Smooth muscle cell (in vitro differentiated cells): ENCODE measurements around the gene PSD. TPM values are rescaled to one million over a fixed set of nuclear protein-coding genes. Genes with fewer than 3 reads are reported as not detected.
A peak's percentile ranks its signal among the peaks of the same experiment; 100 is the strongest.

Experiments
- DNase-seq: peaks from one replicate; lab custom pipeline; 2025; ENCODE audit not compliant: unreplicated experiment; lab: John Stamatoyannopoulos, UW
- H2AFZ ChIP-seq: fragments of 200-600 bp; sonication (generic); 2 replicates; pipeline ENCODE4 v1.6.0; 2016; ENCODE audit warnings: antibody characterized with exemption, low read depth, mild to moderate bottlenecking
- H3F3A ChIP-seq: fragments of 200-600 bp; sonication (generic); 2 replicates; pipeline ENCODE4 v1.6.0; 2017; ENCODE audit warnings: antibody characterized with exemption, low read depth
- H3K27ac ChIP-seq: fragments of 200-600 bp; sonication (generic); 2 replicates; pipeline ENCODE4 v1.5.1; 2016; ENCODE audit warnings: low read depth, mild to moderate bottlenecking
- H3K27me3 ChIP-seq: fragments of 200-600 bp; sonication (generic); 2 replicates; pipeline ENCODE4 v1.6.1; 2016; ENCODE audit warnings: low read depth, mild to moderate bottlenecking
- H3K36me3 ChIP-seq: fragments of 200-600 bp; sonication (generic); 2 replicates; pipeline ENCODE4 v1.5.1; 2016; ENCODE audit warnings: low read depth
- H3K4me1 ChIP-seq: fragments of 200-600 bp; sonication (generic); 2 replicates; pipeline ENCODE4 v1.5.1; 2016; ENCODE audit warnings: low read depth
- H3K4me2 ChIP-seq: fragments of 200-600 bp; sonication (generic); 2 replicates; pipeline ENCODE4 v1.6.0; 2016; ENCODE audit warnings: mild to moderate bottlenecking
- H3K4me3 ChIP-seq: fragments of 200-600 bp; sonication (generic); 2 replicates; pipeline ENCODE4 v1.5.1; 2016; ENCODE audit warnings: mild to moderate bottlenecking
- H3K79me2 ChIP-seq: fragments of 200-600 bp; sonication (generic); 2 replicates; pipeline ENCODE4 v1.6.0; 2016; ENCODE audit warnings: low read depth, mild to moderate bottlenecking
- H3K9ac ChIP-seq: fragments of 200-600 bp; sonication (generic); 2 replicates; pipeline ENCODE4 v1.6.0; 2016; ENCODE audit warnings: low read depth
- H3K9me3 ChIP-seq: fragments of 200-600 bp; sonication (generic); replicated peaks from 2 replicates; pipeline ENCODE4 v1.5.1; 2016; ENCODE audit warnings: low read depth
- H4K20me1 ChIP-seq: fragments of 200-600 bp; sonication (generic); 2 replicates; pipeline ENCODE4 v1.6.0; 2016; ENCODE audit warnings: low read depth
- WGBS: methylation state at CpG from one replicate; pipeline ENCODE4 v1.1.7; 2016; ENCODE audit warnings: low lambda C conversion rate; 5-methylcytosine and 5-hydroxymethylcytosine counted together
- polyA plus RNA-seq: library from polyadenylated mRNA; unstranded; fragments of >200 nt; fragmentation: Nextera tagmentation; extraction: Ambion mirVana; gene quantifications from 2 replicates; pipeline ENCODE4 v1.2.1, GENCODE V29; 2016
- total RNA-seq: library from RNA; depleted of rRNA; stranded (reverse); fragments of >200 nt; gene quantifications from 2 replicates; pipeline ENCODE4 v1.2.3, GENCODE V29; 2014
- TF ChIP-seq, protein P1 (sequence below): fragments of 200-600 bp; sonication (generic); IDR thresholded peaks from 2 replicates; pipeline ENCODE4 v1.5.1; 2017; ENCODE audit warnings: borderline replicate concordance, mild to moderate bottlenecking, antibody characterized with exemption; ENCODE audit not compliant: insufficient read depth, poor library complexity, severe bottlenecking

Gene PSD
- total RNA-seq: 4.1 and 29.1 TPM in 2 replicates
- polyA plus RNA-seq: 31.6 and 33.5 TPM in 2 replicates

GRCh38 chr10:102418622-102419268 is at the start of gene PSD:
Gene PSD, minus strand, starts transcription at chr10:102418785. Its CDS starts 1,747 bp downstream, at chr10:102417038.
- TF ChIP-seq, protein P1, sequence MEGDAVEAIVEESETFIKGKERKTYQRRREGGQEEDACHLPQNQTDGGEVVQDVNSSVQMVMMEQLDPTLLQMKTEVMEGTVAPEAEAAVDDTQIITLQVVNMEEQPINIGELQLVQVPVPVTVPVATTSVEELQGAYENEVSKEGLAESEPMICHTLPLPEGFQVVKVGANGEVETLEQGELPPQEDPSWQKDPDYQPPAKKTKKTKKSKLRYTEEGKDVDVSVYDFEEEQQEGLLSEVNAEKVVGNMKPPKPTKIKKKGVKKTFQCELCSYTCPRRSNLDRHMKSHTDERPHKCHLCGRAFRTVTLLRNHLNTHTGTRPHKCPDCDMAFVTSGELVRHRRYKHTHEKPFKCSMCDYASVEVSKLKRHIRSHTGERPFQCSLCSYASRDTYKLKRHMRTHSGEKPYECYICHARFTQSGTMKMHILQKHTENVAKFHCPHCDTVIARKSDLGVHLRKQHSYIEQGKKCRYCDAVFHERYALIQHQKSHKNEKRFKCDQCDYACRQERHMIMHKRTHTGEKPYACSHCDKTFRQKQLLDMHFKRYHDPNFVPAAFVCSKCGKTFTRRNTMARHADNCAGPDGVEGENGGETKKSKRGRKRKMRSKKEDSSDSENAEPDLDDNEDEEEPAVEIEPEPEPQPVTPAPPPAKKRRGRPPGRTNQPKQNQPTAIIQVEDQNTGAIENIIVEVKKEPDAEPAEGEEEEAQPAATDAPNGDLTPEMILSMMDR: no peak
- Histone ChIP-seq H4K20me1 (peaks cover 9% of the 10 kb centered on the region), H3K79me2 (peaks cover 5% of the 10 kb centered on the region), H3K4me2 (peak within 1 kb of the TSS; percentile 98), H3K4me3 (peak within 1 kb of the TSS; percentile 86), H3K27ac (no peak within 1 kb of the TSS), H2AFZ (no peak within 1 kb of the TSS), H3K4me1 (peaks cover 32% of the 10 kb centered on the region), H3F3A (peaks cover 11% of the 10 kb centered on the region), H3K9me3 (no peaks in the 10 kb centered on the region), H3K9ac (no peak within 1 kb of the TSS), H3K27me3 (peaks cover 23% of the 10 kb centered on the region), H3K36me3 (no peaks in the 10 kb centered on the region)
- 5% methylated on average over 29 of the region's 45 CpGs for WGBS
- no peak for DNase-seq

GRCh38 chr10:102467971-102468438 is 49.4 kb upstream of the PSD start:
- no peaks in the 10 kb centered on the region for H3F3A ChIP-seq
- no peaks in the 10 kb centered on the region for H3K4me1 ChIP-seq
- TF ChIP-seq, protein P1: no peak
- no peak overlapping the region for H3K4me3 ChIP-seq
- H3K9me3 ChIP-seq: no peaks in the 10 kb centered on the region
- 78% methylated on average over 6 of the region's 6 CpGs for WGBS
- H3K36me3 ChIP-seq: no peaks in the 10 kb centered on the region
- H4K20me1 ChIP-seq: no peaks in the 10 kb centered on the region
- H3K9ac ChIP-seq: no peak overlapping the region
- no peaks in the 10 kb centered on the region for H3K79me2 ChIP-seq
- no peak overlapping the region for H3K27ac ChIP-seq
- DNase-seq: no peak
- H3K27me3 ChIP-seq: no peaks in the 10 kb centered on the region
- H3K4me2 ChIP-seq: no peak overlapping the region
- no peak overlapping the region for H2AFZ ChIP-seq

DNA sequence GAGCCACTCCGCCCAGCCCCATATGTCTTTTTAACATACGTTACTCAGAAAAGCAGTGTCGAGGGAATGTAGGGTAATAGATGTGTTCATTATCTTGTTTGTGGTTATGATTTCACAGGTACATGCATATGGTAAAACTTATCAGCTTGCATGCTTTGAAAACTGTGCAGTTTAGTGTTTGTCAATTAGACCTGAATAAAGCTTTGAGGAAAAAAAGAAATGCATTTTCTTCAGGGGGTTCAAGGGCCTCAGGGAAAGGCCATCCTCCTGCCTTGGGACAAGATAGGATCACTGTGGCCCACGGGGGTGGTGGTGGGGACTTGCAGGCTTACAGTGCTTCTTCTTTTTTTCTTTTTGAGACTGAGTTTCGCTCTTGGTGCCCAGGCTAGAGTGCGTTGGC is 48.7 kb upstream of the PSD start:
- no peaks in the 10 kb centered on the region for H3K4me1 ChIP-seq
- no peak overlapping the region for H2AFZ ChIP-seq
- DNase-seq: no peak
- H3K9me3 ChIP-seq: no peaks in the 10 kb centered on the region
- H3K36me3 ChIP-seq: no peaks in the 10 kb centered on the region
- no peaks in the 10 kb centered on the region for H4K20me1 ChIP-seq
- H3F3A ChIP-seq: no peaks in the 10 kb centered on the region
- H3K79me2 ChIP-seq: no peaks in the 10 kb centered on the region
- no peaks in the 10 kb centered on the region for H3K27me3 ChIP-seq
- H3K27ac ChIP-seq: no peak overlapping the region
- no peak overlapping the region for H3K9ac ChIP-seq
- TF ChIP-seq, protein P1: no peak
- H3K4me3 ChIP-seq: no peak overlapping the region
- H3K4me2 ChIP-seq: no peak overlapping the region
- WGBS: 92% methylated on average over 6 of the region's 6 CpGs

DNA sequence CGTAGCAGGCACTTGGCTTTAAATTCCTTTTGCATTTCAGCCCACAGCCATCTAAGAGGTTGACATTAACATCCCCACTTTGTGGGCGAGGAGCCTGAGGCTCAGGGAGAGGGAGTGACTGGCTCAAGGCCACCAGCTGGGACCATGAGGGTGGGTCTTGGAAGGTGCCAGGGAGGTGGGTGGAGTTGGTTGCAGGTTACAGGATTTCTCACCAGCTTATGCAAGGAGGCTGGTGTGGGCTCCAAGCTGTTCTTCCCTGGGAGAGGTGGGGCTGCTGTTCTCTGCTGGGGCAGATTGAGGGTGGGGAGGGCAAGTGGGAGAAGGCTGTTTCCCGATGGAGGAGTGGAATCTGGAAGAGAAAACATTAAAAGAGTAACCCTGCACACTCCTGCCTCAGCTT is 46.9 kb upstream of the PSD start:
- DNase-seq: no peak
- H2AFZ ChIP-seq: no peak overlapping the region
- WGBS: 81% methylated on average over 3 of the region's 3 CpGs
- no peaks in the 10 kb centered on the region for H3F3A ChIP-seq
- H3K27ac ChIP-seq: no peak overlapping the region
- no peaks in the 10 kb centered on the region for H3K79me2 ChIP-seq
- H3K36me3 ChIP-seq: no peaks in the 10 kb centered on the region
- H3K9me3 ChIP-seq: no peaks in the 10 kb centered on the region
- TF ChIP-seq, protein P1: no peak
- H3K4me3 ChIP-seq: no peak overlapping the region
- no peaks in the 10 kb centered on the region for H4K20me1 ChIP-seq
- H3K4me1 ChIP-seq: peaks cover 10% of the 10 kb centered on the region
- H3K27me3 ChIP-seq: no peaks in the 10 kb centered on the region
- H3K4me2 ChIP-seq: no peak overlapping the region
- H3K9ac ChIP-seq: no peak overlapping the region
